ENCODE results near the gene SPATA2L.

The SPATA2L gene

GRCh38 chr16:89729863-89730593 is 28.5 kb upstream of the SPATA2L start:
- H3K4me3 ChIP-seq (replicated peaks; ENCODE audit: low read depth, low read length), result no peak overlapping the region
- TF ChIP-seq CTCF (IDR thresholded peaks at IDR 0.05; ENCODE audit: low read length, missing control alignments), result no peak
- DNase-seq (ENCODE audit: low read depth), result no peak

- no peak overlapping the region for H3K4me3 ChIP-seq (replicated peaks; ENCODE audit: low read depth, low read length)
Measured at GRCh38 chr16:89729293-89729692, 27.8 kb upstream of the SPATA2L start.

GRCh38 chr16:89727406-89728120 is 26.1 kb upstream of the SPATA2L start:
- no peak overlapping the region for H3K4me3 ChIP-seq (replicated peaks; ENCODE audit: low read depth, low read length)
- TF ChIP-seq CTCF (IDR thresholded peaks at IDR 0.05; ENCODE audit: low read length, missing control alignments), result no peak
- no peak for DNase-seq (ENCODE audit: low read depth)

More at GRCh38 chr16:89729293-89729692, 27.8 kb upstream of the SPATA2L start:
- no peak for TF ChIP-seq CTCF (IDR thresholded peaks at IDR 0.05; ENCODE audit: low read length, missing control alignments)
- no peak for DNase-seq (ENCODE audit: low read depth)

GRCh38 chr16:89723279-89724250 is 22.1 kb upstream of the SPATA2L start:
- DNase-seq (ENCODE audit: low read depth), result peak; percentile 18
- H3K4me3 ChIP-seq (replicated peaks; ENCODE audit: low read depth, low read length), result peak overlapping the region; percentile 79
- no peak for TF ChIP-seq CTCF (IDR thresholded peaks at IDR 0.05; ENCODE audit: low read length, missing control alignments)

GRCh38 chr16:89722392-89723278 is 21.1 kb upstream of the SPATA2L start:
- TF ChIP-seq CTCF (IDR thresholded peaks at IDR 0.05; ENCODE audit: low read length, missing control alignments), result no peak
- peak overlapping the region; percentile 79 for H3K4me3 ChIP-seq (replicated peaks; ENCODE audit: low read depth, low read length)

More at GRCh38 chr16:89722392-89723278, 21.1 kb upstream of the SPATA2L start:
- DNase-seq (ENCODE audit: low read depth), result peak; percentile 52
